ENCODE data around the gene TCF7L1.

TCF7L1 gene

GRCh38 chr2:85215448-85216401, 82.5 kb downstream of the TCF7L1 start:
- Histone ChIP-seq H3F3A (ENCODE audit: low read depth) (no peaks in the 10 kb centered on the region), H4K20me1 (ENCODE audit: insufficient read depth, low read length, poor library complexity, severe bottlenecking) (no peaks in the 10 kb centered on the region), H3K4me1 (ENCODE audit: insufficient read depth, low read length, poor library complexity, severe bottlenecking) (no peaks in the 10 kb centered on the region), H3K9me3 (ENCODE audit: insufficient read depth, low read depth, low read length) (no peaks in the 10 kb centered on the region), H3K4me2 (ENCODE audit: low read depth, low read length, poor library complexity, severe bottlenecking) (no peak overlapping the region), H3K36me3 (ENCODE audit: insufficient read depth, low read length) (no peaks in the 10 kb centered on the region), H2AFZ (ENCODE audit: low read length) (no peak overlapping the region), H3K27me3 (ENCODE audit: insufficient read depth, low read length, poor library complexity, severe bottlenecking) (no peaks in the 10 kb centered on the region), H3K79me2 (ENCODE audit: insufficient read depth, low read length) (no peaks in the 10 kb centered on the region), H3K9me2 (replicated peaks; ENCODE audit: low read depth, low read length) (no peaks in the 10 kb centered on the region), H3K4me3 (ENCODE audit: low read length, poor library complexity, severe bottlenecking) (no peak overlapping the region), H3K9ac (ENCODE audit: low read depth, low read length, poor library complexity, severe bottlenecking) (no peak overlapping the region)
- TF ChIP-seq CTCF (conservative IDR thresholded peaks at IDR 0.05; ENCODE audit: low read length): no peak
- no peak for TF ChIP-seq EZH2phosphoT487 (IDR thresholded peaks at IDR 0.05; ENCODE audit: borderline replicate concordance)

GRCh38 chr2:85216927-85217326, 83.7 kb downstream of the TCF7L1 start:
- Histone ChIP-seq H4K20me1 (ENCODE audit: insufficient read depth, low read length, poor library complexity, severe bottlenecking) (no peaks in the 10 kb centered on the region), H3K79me2 (ENCODE audit: insufficient read depth, low read length) (no peaks in the 10 kb centered on the region)

GRCh38 chr2:85221067-85221691, 88.0 kb downstream of the TCF7L1 start:
- H3K4me2 ChIP-seq (ENCODE audit: low read depth, low read length, poor library complexity, severe bottlenecking): no peak overlapping the region
- no peaks in the 10 kb centered on the region for H3K27me3 ChIP-seq (ENCODE audit: insufficient read depth, low read length, poor library complexity, severe bottlenecking)
- H3K9me3 ChIP-seq (ENCODE audit: insufficient read depth, low read depth, low read length): no peaks in the 10 kb centered on the region
- H2AFZ ChIP-seq (ENCODE audit: low read length): no peak overlapping the region
- no peaks in the 10 kb centered on the region for H3K4me1 ChIP-seq (ENCODE audit: insufficient read depth, low read length, poor library complexity, severe bottlenecking)
- H4K20me1 ChIP-seq (ENCODE audit: insufficient read depth, low read length, poor library complexity, severe bottlenecking): no peaks in the 10 kb centered on the region
- H3K4me3 ChIP-seq (ENCODE audit: low read length, poor library complexity, severe bottlenecking): no peak overlapping the region
- no peaks in the 10 kb centered on the region for H3F3A ChIP-seq (ENCODE audit: low read depth)
- no peaks in the 10 kb centered on the region for H3K9me2 ChIP-seq (replicated peaks; ENCODE audit: low read depth, low read length)
- no peaks in the 10 kb centered on the region for H3K36me3 ChIP-seq (ENCODE audit: insufficient read depth, low read length)
- no peak for TF ChIP-seq CTCF (conservative IDR thresholded peaks at IDR 0.05; ENCODE audit: low read length)
- no peak for TF ChIP-seq EZH2phosphoT487 (IDR thresholded peaks at IDR 0.05; ENCODE audit: borderline replicate concordance)
- H3K79me2 ChIP-seq (ENCODE audit: insufficient read depth, low read length): no peaks in the 10 kb centered on the region
- H3K9ac ChIP-seq (ENCODE audit: low read depth, low read length, poor library complexity, severe bottlenecking): no peak overlapping the region

More at GRCh38 chr2:85216927-85217326, 83.7 kb downstream of the TCF7L1 start:
- Histone ChIP-seq H3K9ac (ENCODE audit: low read depth, low read length, poor library complexity, severe bottlenecking) (no peak overlapping the region), H3K27me3 (ENCODE audit: insufficient read depth, low read length, poor library complexity, severe bottlenecking) (no peaks in the 10 kb centered on the region), H3K4me1 (ENCODE audit: insufficient read depth, low read length, poor library complexity, severe bottlenecking) (no peaks in the 10 kb centered on the region), H3K36me3 (ENCODE audit: insufficient read depth, low read length) (no peaks in the 10 kb centered on the region), H3K9me2 (replicated peaks; ENCODE audit: low read depth, low read length) (no peaks in the 10 kb centered on the region), H3K4me3 (ENCODE audit: low read length, poor library complexity, severe bottlenecking) (no peak overlapping the region), H2AFZ (ENCODE audit: low read length) (no peak overlapping the region), H3K4me2 (ENCODE audit: low read depth, low read length, poor library complexity, severe bottlenecking) (no peak overlapping the region), H3F3A (ENCODE audit: low read depth) (no peaks in the 10 kb centered on the region), H3K9me3 (ENCODE audit: insufficient read depth, low read depth, low read length) (no peaks in the 10 kb centered on the region)
- no peak for TF ChIP-seq CTCF (conservative IDR thresholded peaks at IDR 0.05; ENCODE audit: low read length)
- TF ChIP-seq EZH2phosphoT487 (IDR thresholded peaks at IDR 0.05; ENCODE audit: borderline replicate concordance): no peak
